SK-N-SH (cell line): ENCODE measurements around the gene TEX22. TPM values are rescaled to one million over a fixed set of nuclear protein-coding genes. Genes with fewer than 3 reads are reported as not detected.

Experiments used
- CTCF ChIA-PET: fragments of 300-600, 350-600 bp; formaldehyde crosslinking; extraction: SDS; loops from one replicate; lab custom pipeline; 2021; lab: Yijun Ruan, JAX
- POLR2A ChIA-PET: fragments of 350-600 bp; sonication (Branson Sonifier 250); formaldehyde crosslinking; extraction: SDS; loops from one replicate; lab custom pipeline; 2020; ENCODE audit warnings: antibody characterized with exemption, inconsistent platforms; lab: Yijun Ruan, JAX
- DNase-seq: peaks from one replicate; pipeline ENCODE4 v3.0.0; 2012
- H2AFZ ChIP-seq: fragments of 200-600 bp; sonication (generic); 2 replicates; pipeline ENCODE4 v1.8.1; 2016; ENCODE audit warnings: antibody characterized with exemption, mild to moderate bottlenecking, low read depth
- H3F3A ChIP-seq: fragments of 200-600 bp; sonication (generic); replicated peaks from 2 replicates; pipeline ENCODE3; 2016; ENCODE audit warnings: antibody characterized with exemption, mild to moderate bottlenecking; ENCODE audit not compliant: insufficient read depth
- H3K27ac ChIP-seq, 2 experiments: fragments of 200-500 bp in 1 of 2; fragments of 200-600 bp in 1 of 2; sonication (Bioruptor generic) in 1 of 2; sonication (generic), shearing (Covaris generic) in 1 of 2; 2 replicates each; pipeline versions ENCODE4 v1.5.1 to v1.6.1; 2014 to 2016; ENCODE audit warnings: low read depth in 2 of 2, inconsistent platforms in 1 of 2, low read length in 1 of 2, mild to moderate bottlenecking in 1 of 2, mixed read lengths in 1 of 2
- H3K27me3 ChIP-seq: fragments of 200-600 bp; sonication (generic), shearing (Covaris generic); 2 replicates; pipeline ENCODE4 v1.6.1; 2016; ENCODE audit warnings: mixed run types; ENCODE audit not compliant: insufficient read depth
- H3K36me3 ChIP-seq, 2 experiments: fragments of 200-500 bp in 1 of 2; fragments of 200-600 bp in 1 of 2; sonication (Bioruptor generic) in 1 of 2; sonication (generic) in 1 of 2; replicated peaks in 1 of 2; 2 replicates each; pipeline versions ENCODE3 to v1.5.1; 2014 to 2016; ENCODE audit warnings: low read length in 1 of 2, mild to moderate bottlenecking in 1 of 2; ENCODE audit not compliant: insufficient read depth in 2 of 2, control insufficient read depth in 1 of 2
- H3K4me1 ChIP-seq, 2 experiments: fragments of 200-500 bp in 1 of 2; fragments of 200-600 bp in 1 of 2; sonication (Bioruptor generic) in 1 of 2; sonication (generic), shearing (Covaris generic) in 1 of 2; 2 replicates each; pipeline versions ENCODE4 v1.5.1 to v1.6.1; 2014 to 2016; ENCODE audit warnings: low read depth in 1 of 2, low read length in 1 of 2, mixed run types in 1 of 2; ENCODE audit not compliant: insufficient read depth in 2 of 2, control insufficient read depth in 1 of 2
- H3K4me2 ChIP-seq: fragments of 200-600 bp; sonication (generic), shearing (Covaris generic); 2 replicates; pipeline ENCODE4 v1.6.1; 2017; ENCODE audit warnings: mixed run types
- H3K4me3 ChIP-seq, 2 experiments: fragments of 200-500 bp in 1 of 2; fragments of 200-600 bp in 1 of 2; sonication (Bioruptor generic) in 1 of 2; sonication (generic), shearing (Covaris generic) in 1 of 2; 2 replicates each; pipeline versions ENCODE4 v1.5.1 to v1.8.1; 2014 to 2016; ENCODE audit warnings: low read depth in 2 of 2, inconsistent platforms in 1 of 2, low read length in 1 of 2, mild to moderate bottlenecking in 1 of 2, mixed read lengths in 1 of 2, moderate library complexity in 1 of 2
- H3K79me2 ChIP-seq: fragments of 200-600 bp; sonication (generic); 2 replicates; pipeline ENCODE4 v1.8.1; 2017; ENCODE audit warnings: mild to moderate bottlenecking; ENCODE audit not compliant: insufficient read depth
- H3K9ac ChIP-seq: fragments of 200-600 bp; sonication (generic); 2 replicates; pipeline ENCODE4 v1.6.1; 2017; ENCODE audit warnings: mixed run types
- H3K9me2 ChIP-seq: fragments of 200-600 bp; sonication (generic); 2 replicates; pipeline ENCODE4 v1.6.1; 2017; ENCODE audit warnings: mixed run types
- H3K9me3 ChIP-seq: fragments of 200-600 bp; sonication (generic); 2 replicates; pipeline ENCODE4 v1.6.1; 2017; ENCODE audit warnings: mixed run types, mild to moderate bottlenecking, moderate library complexity
- H4K20me1 ChIP-seq: fragments of 200-600 bp; sonication (generic); 2 replicates; pipeline ENCODE4 v1.6.1; 2017; ENCODE audit warnings: mild to moderate bottlenecking, mixed run types; ENCODE audit not compliant: insufficient read depth
- CTCF ChIP-seq: fragments of 200-600 bp; sonication (generic); IDR thresholded peaks from 2 replicates; pipeline ENCODE4 v1.6.1; 2017; ENCODE audit warnings: antibody characterized with exemption, mild to moderate bottlenecking, moderate library complexity
- ELF1 ChIP-seq: IDR thresholded peaks from 2 replicates; pipeline ENCODE4 v1.4.0; 2012
- EP300 ChIP-seq, 2 experiments: IDR thresholded peaks; 2 replicates each; pipeline versions ENCODE4 v1.4.0 to v1.6.1; 2012; ENCODE audit warnings: borderline replicate concordance in 1 of 2, low read depth in 1 of 2, low read length in 1 of 2
- FOXJ3 ChIP-seq: sonication (generic); formaldehyde crosslinking; IDR thresholded peaks from 2 replicates; pipeline ENCODE4 v1.5.1; 2020; ENCODE audit warnings: mild to moderate bottlenecking, missing genetic modification reagents
- IRF3 ChIP-seq: fragments of 150-350 bp; IDR thresholded peaks from 2 replicates; pipeline ENCODE4 v1.6.1; 2016; ENCODE audit warnings: mild to moderate bottlenecking, low read depth, low read length
- JUND ChIP-seq: IDR thresholded peaks from 2 replicates; pipeline ENCODE4 v1.4.0; 2012
- MAX ChIP-seq: IDR thresholded peaks from 2 replicates; pipeline ENCODE4 v1.4.0; 2012; ENCODE audit warnings: low read depth
- MEF2A ChIP-seq: IDR thresholded peaks from 2 replicates; pipeline ENCODE4 v1.4.0; 2012; ENCODE audit warnings: low read depth, borderline replicate concordance
- MXI1 ChIP-seq: IDR thresholded peaks from 2 replicates; pipeline ENCODE4 v1.6.1; 2012; ENCODE audit warnings: mild to moderate bottlenecking, low read depth, low read length, improper control_type of control experiment
- NFIC ChIP-seq: IDR thresholded peaks from 2 replicates; pipeline ENCODE4 v1.4.0; 2012; ENCODE audit warnings: borderline replicate concordance
- PBX3 ChIP-seq: IDR thresholded peaks from 2 replicates; pipeline ENCODE4; 2012
- RAD21 ChIP-seq: IDR thresholded peaks from 2 replicates; pipeline ENCODE4 v1.6.1; 2012; ENCODE audit warnings: mild to moderate bottlenecking, low read length
- RFX5 ChIP-seq: IDR thresholded peaks from 2 replicates; pipeline ENCODE4 v1.6.1; 2012; ENCODE audit warnings: mild to moderate bottlenecking, improper control_type of control experiment, low read length
- SMC3 ChIP-seq: IDR thresholded peaks from 2 replicates; pipeline ENCODE4 v1.6.1; 2012; ENCODE audit warnings: low read depth, low read length, improper control_type of control experiment
- TAF1 ChIP-seq: IDR thresholded peaks from 2 replicates; pipeline ENCODE4 v1.6.1; 2012; ENCODE audit warnings: low read depth, mild to moderate bottlenecking, low read length, moderate library complexity, borderline replicate concordance
- TEAD4 ChIP-seq: IDR thresholded peaks from 2 replicates; pipeline ENCODE4 v1.4.0; 2012; ENCODE audit warnings: mild to moderate bottlenecking, borderline replicate concordance; ENCODE audit not compliant: insufficient read depth
- USF1 ChIP-seq: IDR thresholded peaks from 2 replicates; pipeline ENCODE4 v1.4.0; 2012; ENCODE audit warnings: low read depth, borderline replicate concordance
- USF2 ChIP-seq: fragments of 150-350 bp; IDR thresholded peaks from 2 replicates; pipeline ENCODE4 v1.6.1; 2017; ENCODE audit warnings: antibody characterized with exemption, low read length, low read depth, borderline replicate concordance
- YY1 ChIP-seq: IDR thresholded peaks from 2 replicates; pipeline ENCODE4 v1.4.0; 2012; ENCODE audit warnings: low read depth, mild to moderate bottlenecking
- WGBS: methylation state at CpG from one replicate; pipeline ENCODE4 v1.1.6; 2017; ENCODE audit warnings: low lambda C conversion rate; 5-methylcytosine and 5-hydroxymethylcytosine counted together
- polyA plus RNA-seq, 3 experiments: library from polyadenylated mRNA; depleted of rRNA; stranded (reverse); fragments of >200 nt; gene quantifications; 2 replicates each; pipeline ENCODE4 v1.2.3, GENCODE V29; 2012

TEX22 gene
- polyA plus RNA-seq, 1 of the 3 experiments (the other 2 are of a cell fraction), result 0.26 TPM

- Histone ChIP-seq H3K9ac (no peak overlapping the region), H2AFZ (no peak overlapping the region), H3K27ac (no peak overlapping the region), H3K4me3 (no peak overlapping the region), H3F3A (peaks cover 7% of the 10 kb centered on the region), H3K79me2 (no peaks in the 10 kb centered on the region), H3K4me1 (peaks cover 0 to 12% of the 10 kb centered on the region in 2 experiments; a peak in 1 of 4 replicates), H3K4me2 (no peak overlapping the region), H3K36me3 (no peaks in the 10 kb centered on the region), H3K9me2 (no peaks in the 10 kb centered on the region), H3K9me3 (no peaks in the 10 kb centered on the region), H3K27me3 (no peaks in the 10 kb centered on the region), H4K20me1 (no peaks in the 10 kb centered on the region)
- no peak for DNase-seq
- ChIA-PET POLR2A (no interaction called here), CTCF (interaction anchor here (0.8 kb wide), 1 partner anchor 39 kb away, joined by 3 read pairs; no protein-coding TSS in a partner anchor)
- no peak for TF ChIP-seq CTCF
- no peak for TF ChIP-seq YY1
- no peak for TF ChIP-seq MEF2A
- TF ChIP-seq ELF1, result no peak
- no peak for TF ChIP-seq JUND
- TF ChIP-seq PBX3, result no peak
- no peak for TF ChIP-seq MXI1
- no peak for TF ChIP-seq FOXJ3 (CRISPR knock-in tag)
- TF ChIP-seq MAX, result no peak
- no peak for TF ChIP-seq USF2
- no peak for TF ChIP-seq TEAD4
- no peak for TF ChIP-seq NFIC
- no peak for TF ChIP-seq EP300 (IDR thresholded peaks at IDR 0.05; ENCODE audit: borderline replicate concordance in 1 of 2, low read depth in 1 of 2, low read length in 1 of 2)
- TF ChIP-seq SMC3, result no peak
- no peak for TF ChIP-seq TAF1
- TF ChIP-seq RAD21, result no peak
- TF ChIP-seq IRF3, result no peak
- TF ChIP-seq RFX5, result no peak
- TF ChIP-seq USF1, result no peak
- 89% methylated on average over 3 of the region's 3 CpGs for WGBS
Measured at GRCh38 chr14:105409364-105409763, 11.0 kb downstream of the TEX22 start.
